SH-SY5Y (cell line): Measurements from ENCODE around the gene SLC8A2.
A peak's percentile ranks its signal among the peaks of the same experiment; 100 is the strongest.

Experiments used
- GATA2 ChIP-seq: IDR thresholded peaks from 2 replicates; pipeline ENCODE4 v1.6.1; 2011; ENCODE audit warnings: mild to moderate bottlenecking, low read depth, low read length
- GATA3 ChIP-seq: IDR thresholded peaks from 2 replicates; pipeline ENCODE4 v1.6.1; 2011; ENCODE audit warnings: low read depth, mild to moderate bottlenecking, low read length, moderate library complexity

The SLC8A2 gene

DNA sequence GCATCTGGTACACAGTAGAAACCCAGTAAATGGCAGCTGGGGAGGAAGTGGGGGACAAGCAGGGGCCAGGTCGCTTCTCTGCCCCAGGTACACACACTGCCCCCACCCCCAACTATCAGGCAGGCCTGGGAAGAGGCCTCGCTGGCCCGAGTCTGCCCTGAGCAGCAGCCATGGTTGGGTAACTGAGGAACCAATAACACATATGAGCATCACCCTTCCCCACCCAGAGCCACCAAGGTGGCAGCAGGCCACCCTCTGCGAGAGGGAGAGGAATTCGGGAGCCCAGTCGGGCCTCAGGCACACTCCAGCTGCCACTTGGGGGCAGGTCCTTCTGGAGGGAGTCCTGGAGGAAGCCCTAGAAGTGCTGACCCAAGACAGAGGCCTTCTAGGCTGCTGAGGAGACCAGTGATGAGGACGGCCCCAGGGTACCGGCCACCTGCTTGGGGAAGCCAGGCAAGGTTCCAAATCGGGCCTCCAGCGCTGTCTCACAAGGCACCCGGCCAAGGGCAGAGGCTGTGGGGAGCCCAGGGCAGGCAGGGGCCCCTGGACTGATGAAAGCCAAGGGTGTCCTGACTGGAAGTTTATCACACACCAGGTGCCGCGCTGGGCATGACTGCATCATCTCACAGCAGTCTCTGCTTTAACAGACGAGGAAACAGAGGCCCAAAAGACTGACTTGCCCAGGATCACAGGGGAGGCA is 26.3 kb upstream of the SLC8A2 start:
- TF ChIP-seq GATA3: no peak
- no peak for TF ChIP-seq GATA2

DNA sequence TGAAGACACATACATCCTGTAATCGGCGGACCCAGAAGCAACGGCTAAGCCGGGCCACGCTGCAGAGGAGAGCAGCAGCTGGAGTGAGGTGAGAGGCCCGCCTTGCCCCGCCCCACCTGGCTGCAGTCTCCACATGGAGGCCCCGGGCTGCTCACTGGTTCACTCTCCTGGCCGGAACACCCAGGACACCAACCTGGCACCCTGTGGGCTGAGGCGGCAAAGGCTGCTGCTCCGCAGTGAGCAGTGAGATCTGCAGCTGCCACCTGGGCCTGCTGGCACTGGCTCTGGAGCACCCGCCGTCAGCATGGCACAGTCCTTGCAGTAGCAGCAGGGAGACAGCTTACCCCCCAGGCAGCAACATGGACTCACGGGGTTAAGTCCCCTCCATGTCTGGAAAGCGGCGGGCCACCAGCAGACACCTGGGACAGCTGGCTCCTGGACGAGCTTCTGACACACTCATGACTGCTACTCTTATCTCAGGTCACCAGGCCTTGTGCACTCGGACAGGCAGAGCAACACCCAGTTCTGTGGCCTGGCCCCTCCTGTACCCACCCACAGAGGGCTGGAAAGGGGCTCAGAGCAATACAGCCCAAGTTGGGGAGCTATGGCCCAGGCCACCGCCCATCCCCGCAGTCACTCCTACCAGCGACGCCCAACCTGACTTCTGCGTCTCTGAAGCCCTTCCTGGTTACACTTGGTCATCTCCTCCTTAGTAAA is 25.5 kb upstream of the SLC8A2 start:
- TF ChIP-seq GATA2 (no peak), GATA3 (no peak)

DNA sequence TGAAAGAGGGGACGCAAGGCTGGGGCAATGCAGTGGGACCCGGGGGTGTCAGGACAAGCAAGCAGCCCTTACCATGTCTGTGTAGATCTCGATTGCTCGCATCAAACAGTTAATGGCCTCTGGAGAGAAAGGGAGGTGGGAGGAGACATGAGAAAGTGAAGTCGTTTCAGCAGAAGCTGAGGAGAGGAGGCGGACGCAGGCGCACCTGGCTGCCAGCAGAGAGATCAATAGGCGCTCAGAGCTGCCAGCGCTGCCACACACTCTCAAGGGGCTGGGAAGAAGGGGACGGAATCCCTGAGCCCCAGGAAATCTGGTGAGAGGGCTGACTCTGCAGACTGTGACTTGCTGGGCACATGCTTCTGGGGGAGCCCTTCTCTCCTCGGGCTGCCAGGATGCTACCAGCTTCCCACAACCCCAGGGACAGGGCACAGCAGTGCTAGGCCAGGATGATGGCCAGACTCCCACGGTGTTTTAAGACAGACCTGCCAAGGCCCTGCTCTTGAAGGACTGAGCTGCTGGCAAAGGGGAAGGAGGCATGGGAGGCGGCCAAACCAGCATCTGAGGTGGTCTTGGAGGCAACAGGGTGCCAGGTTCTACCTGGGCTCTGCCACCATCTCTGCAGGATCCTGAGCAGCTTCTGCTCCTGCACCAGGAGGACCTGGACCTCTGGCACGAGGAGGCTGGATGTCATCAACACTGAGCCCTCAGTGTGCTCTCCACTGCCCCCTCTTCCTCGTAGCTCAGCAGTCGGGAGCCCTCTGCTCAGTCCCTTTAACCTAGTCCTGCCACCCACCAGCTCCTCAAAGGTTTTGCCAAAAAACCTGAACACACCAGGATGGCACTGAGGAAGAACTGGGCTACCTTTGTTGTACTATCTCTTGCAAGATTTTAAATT is 24.0 kb upstream of the SLC8A2 start:
- TF ChIP-seq GATA2: no peak
- TF ChIP-seq GATA3: no peak

DNA sequence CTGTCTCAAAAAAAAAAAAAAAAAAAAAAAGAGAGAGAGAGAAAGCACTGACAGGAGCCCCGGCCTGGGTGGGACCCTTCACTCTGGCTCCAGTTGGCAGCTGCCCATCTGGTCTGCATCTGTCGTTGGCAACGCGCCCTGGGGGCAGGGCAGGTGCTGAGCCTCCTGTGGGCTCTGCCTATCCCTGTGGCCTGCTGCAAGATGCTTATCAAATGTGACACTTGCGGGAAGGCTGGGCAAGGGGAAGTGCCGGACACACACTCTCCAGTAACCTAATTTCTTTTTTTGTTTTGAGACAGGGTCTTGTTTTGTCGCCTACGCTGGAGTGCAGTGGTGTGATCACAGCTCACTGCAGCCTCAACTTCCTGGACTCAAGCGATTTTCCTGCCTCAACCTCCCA is 23.0 kb upstream of the SLC8A2 start:
- TF ChIP-seq GATA2: peak; percentile 100
- no peak for TF ChIP-seq GATA3

DNA sequence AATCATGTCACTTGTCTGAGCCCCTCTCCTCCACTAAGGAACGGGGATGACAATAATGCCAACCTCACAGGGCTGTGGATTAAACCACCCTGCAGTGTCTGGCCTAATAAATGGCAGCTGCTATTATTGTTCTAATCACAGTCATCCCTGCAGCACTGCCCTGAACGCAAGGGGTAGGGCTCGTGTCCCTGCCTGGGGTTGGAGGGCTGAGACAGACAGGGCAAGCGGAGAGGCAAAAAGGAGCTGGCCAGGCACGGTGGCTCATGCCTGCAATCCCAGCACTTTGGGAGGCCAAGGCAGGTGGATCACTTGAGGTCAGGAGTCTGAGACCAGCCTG is 22.5 kb upstream of the SLC8A2 start:
- TF ChIP-seq GATA2 (no peak), GATA3 (no peak)

DNA sequence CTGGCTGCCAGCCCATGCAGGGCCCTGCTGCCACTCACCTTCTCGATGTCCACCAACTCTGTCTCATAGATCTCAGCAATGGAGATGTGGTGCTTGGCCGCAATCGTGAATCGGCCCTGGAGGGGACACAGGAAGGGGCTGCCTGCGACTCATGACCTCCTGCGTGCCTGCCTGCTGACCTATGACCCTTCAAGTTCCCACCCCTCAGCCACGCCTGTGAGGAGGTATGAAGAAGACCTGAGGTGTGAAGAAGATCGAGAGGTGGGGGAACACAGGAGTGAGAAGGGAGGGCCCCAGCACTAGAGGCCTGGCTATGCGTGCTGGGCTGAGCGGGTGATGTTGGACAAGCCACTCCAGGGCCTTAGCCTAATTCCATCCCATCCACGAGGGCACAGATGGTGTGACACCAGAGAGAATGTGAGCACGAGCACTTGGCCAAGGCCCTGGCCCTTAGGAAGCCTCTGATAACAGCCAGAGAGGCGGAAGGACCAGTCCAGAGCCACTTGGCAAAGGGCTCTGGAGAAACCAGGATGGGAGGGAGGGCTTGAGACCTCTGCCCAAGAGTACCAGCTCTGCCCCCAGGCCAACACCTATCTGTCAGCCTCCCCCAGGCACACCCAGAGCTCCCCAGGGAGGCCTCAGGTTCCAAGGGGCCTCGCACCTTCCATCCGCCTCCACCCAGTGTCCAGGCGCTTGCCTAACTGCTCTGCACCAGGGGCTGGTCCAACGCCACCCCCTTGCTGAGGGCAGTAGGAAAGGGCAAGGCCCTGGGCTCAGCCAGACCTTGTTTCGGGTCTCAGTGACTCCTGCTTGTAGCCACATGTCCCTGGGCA is 21.9 kb upstream of the SLC8A2 start:
- no peak for TF ChIP-seq GATA2

DNA sequence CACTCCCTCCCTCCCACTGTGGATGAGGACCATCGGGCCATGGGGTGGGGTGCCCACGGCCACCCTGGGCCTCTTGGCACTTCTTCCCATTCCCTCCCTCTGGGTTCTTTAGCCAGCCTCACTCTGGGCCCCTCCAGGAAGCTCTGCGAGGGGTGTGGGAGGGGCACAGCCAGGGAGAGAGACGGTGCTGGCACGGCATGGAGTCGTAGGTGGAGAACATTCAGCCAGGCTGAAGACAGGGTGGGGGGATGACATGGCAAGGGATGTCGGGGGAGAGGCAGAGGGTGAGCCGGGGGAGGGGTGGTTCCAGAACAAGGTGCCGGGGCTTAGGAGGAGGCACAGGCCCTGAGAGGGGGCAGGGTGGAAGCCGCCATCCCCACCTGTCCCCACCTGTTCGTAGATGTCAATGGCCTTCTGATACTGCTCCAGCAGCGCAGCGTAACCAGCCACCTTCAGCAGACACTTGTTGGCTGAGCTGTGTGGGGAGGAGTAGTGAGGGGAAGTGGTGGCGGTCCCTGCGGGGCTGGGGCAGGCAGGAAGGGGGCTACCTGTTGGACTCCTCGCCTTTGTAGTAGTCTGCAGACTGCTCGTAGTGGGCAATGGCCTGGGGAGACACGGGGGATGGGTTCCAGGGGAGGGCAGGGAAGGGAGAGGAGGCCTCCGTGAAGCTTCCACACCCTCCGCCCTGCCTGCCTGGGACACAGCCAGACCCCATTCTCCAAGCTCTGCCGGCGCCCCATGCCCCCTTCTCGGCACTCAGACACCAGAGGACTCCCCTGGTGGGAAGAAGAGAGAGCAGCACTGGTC is 21.1 kb upstream of the SLC8A2 start:
- TF ChIP-seq GATA3 (no peak), GATA2 (no peak)

DNA sequence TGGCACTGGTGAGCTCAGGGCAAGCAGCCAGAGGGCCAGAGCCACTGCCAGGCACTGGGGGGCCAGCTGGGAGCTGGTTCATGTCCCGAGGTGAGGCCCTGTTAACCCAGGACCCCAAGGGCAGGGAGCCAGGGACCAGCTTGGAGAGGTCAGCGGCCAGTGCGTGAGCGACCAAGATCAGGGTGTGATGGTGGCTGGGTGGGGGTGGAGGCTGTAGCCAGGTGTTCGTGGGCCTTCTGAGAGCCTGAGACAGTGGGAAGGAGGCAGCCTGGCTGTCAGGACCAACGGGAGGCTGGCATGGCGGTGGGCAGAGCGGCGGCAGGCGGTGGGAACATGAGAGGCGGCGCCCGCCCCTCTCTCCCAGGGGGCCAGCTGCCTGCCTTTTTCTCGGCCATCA is 20.4 kb upstream of the SLC8A2 start:
- TF ChIP-seq GATA3 (no peak), GATA2 (no peak)

DNA sequence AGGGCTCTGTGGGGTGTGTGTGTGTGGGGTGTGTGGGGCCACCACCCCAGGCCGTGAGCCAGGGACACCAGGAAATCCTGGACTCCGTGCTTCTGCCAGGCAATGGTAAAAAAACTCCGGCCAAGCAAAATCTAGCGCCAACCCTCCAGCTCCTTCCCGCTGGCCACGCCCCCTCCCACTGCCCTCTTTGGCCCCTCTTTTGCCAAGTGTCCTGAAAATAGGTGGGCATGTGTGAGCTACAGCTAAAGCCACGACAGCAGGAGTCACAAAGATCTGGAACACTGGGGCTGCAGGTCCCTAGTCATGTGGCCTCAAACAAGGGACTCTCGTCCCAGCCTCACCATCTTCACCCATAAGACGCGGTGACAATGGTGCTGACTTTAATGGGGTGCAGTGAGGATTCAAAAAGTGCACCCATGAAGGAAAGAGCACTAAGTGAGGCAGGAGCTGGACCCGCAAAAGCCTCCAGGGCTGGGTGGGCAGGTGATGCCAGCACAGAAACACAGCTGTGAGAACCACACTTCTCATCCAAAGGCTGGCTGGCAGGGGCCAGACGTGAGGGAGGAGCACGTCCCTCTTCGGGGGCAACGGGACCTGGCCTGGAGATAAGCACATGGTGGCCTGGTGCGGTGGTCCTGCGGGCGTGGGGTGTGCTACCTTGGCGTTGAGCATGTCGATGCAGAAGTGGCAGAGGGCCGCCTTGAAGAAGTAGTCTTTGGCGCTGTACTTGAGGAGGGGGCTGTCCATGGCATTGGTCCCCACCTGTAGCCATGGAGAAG is 19.9 kb upstream of the SLC8A2 start:
- no peak for TF ChIP-seq GATA2
- TF ChIP-seq GATA3: no peak

DNA sequence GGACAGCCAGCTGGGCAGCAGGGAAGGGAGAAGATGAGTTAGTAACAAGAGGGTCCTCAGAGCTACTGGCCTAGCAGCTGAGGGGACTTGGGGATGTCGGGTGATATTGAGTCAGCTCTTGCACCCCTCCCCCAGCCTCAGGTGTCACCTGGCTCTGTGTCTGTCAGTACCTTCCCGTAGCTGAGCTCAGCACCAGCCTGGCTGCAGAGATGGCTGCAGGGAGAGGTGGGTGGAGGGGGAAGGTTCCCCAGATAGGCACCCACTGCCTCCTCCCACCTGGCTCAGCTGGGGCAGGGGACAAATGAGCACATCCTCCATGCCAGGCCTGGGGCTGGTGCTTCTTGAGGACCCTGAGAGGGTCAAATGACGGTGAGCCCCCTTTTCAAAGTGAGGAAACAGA is 19.2 kb upstream of the SLC8A2 start:
- no peak for TF ChIP-seq GATA3
- no peak for TF ChIP-seq GATA2

DNA sequence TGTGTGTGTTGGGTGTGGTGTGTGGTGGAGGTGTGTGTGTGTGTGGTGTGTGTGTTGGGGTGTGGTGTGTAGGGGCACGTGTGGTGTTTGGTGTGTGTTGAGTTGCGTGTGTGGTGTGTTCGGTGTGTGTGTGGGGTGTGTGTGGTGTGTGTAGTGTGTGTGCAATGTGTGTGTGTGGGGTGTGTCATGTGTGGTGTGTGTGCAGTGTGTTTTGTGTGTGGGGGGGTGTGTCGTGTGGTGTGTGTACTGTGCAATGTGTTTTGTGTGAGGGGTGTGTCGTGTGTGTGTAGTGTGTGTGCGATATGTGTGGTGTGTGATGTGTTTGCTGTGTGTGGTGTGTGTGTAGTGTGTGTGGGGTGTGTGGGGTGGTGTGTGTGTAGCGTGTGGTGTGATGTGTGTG is 18.3 kb upstream of the SLC8A2 start:
- no peak for TF ChIP-seq GATA3
- TF ChIP-seq GATA2: no peak

DNA sequence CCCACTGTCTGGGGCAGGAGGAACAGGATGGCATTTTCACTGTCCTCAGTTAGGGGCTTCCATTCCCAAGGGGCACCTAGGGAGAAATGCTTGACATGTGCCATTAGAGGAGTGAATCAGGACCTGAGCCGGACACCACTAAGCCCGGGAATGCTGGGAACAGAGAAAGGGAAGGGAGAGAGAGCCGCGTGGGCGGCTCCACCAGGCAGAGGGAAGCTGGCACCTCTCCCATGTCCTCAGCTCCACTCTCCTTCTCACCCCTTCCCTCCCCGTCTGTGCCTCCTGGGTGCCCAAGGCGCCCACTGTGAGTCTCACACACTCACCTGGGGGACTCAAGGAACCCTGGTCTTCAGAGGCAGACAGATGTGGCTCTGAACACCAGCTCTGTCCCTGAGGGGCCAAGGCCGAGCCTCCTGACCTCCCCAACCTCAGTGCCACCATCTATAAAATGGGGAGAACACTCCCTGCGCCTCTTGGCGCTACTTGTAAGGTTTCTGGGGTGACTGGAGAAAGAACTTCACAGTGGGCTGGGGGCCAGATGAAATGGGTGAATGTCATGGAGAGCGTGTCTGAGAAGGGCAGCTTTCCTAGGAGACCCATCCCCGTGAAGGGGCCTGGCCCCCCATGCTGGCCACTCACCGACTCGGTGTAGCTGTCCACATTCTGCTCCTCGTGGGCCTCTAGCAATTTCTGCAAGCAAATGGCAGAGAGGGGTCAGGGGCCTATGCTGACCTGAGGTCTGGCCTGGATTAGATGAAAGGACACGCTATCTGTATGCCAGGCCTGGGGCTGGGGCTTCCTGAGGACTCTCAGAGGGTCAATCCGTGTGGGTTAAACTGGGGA is 17.6 kb upstream of the SLC8A2 start:
- no peak for TF ChIP-seq GATA3
- TF ChIP-seq GATA2: no peak
